Calu3 (cell line): ENCODE data around the gene PRKACG. TPM values are rescaled to one million over a fixed set of nuclear protein-coding genes. Genes with fewer than 3 reads are reported as not detected.

Experiments used
- BruUV-seq: library from RNA; stranded (reverse); fragments of 400-500 nt; replicated peaks from 2 replicates; lab custom pipeline; 2021; lab: Mats Ljungman, UMichigan
- CTCF ChIA-PET: fragments of 300-600 bp; sonication (Branson Sonifier 250); formaldehyde crosslinking; loops from one replicate; lab custom pipeline; 2022; ENCODE audit warnings: antibody characterized with exemption; lab: Charles Lee
- DNase-seq: peaks from one replicate; pipeline ENCODE4 v3.0.0; 2022
- H3K27ac Mint-ChIP-seq: one replicate; pipeline ENCODE4 v1.8.0; 2022; ENCODE audit warnings: mixed read lengths; ENCODE audit not compliant: unreplicated experiment
- H3K27me3 Mint-ChIP-seq: one replicate; pipeline ENCODE4 v1.8.0; 2022; ENCODE audit warnings: mixed read lengths; ENCODE audit not compliant: unreplicated experiment
- H3K36me3 Mint-ChIP-seq: one replicate; pipeline ENCODE4 v1.8.0; 2022; ENCODE audit warnings: mild to moderate bottlenecking, moderate library complexity, mixed read lengths; ENCODE audit not compliant: insufficient read depth, unreplicated experiment
- H3K4me1 Mint-ChIP-seq: one replicate; pipeline ENCODE4 v1.8.0; 2022; ENCODE audit warnings: mild to moderate bottlenecking, low read depth, mixed read lengths; ENCODE audit not compliant: unreplicated experiment
- H3K4me3 Mint-ChIP-seq: one replicate; pipeline ENCODE4 v1.8.0; 2022; ENCODE audit warnings: mild to moderate bottlenecking, low read depth, moderate library complexity, mixed read lengths; ENCODE audit not compliant: unreplicated experiment
- H3K9me3 Mint-ChIP-seq: one replicate; pipeline ENCODE4 v1.8.0; 2022; ENCODE audit warnings: low read depth, mixed read lengths; ENCODE audit not compliant: unreplicated experiment
- intact Hi-C: fragments of 100-400 bp; cut with micrococcal nuclease; formaldehyde crosslinking; loops from one replicate; pipeline ENCODE4 v1.10.0; 2022; ENCODE audit not compliant: unreplicated experiment
- total RNA-seq: library from RNA; stranded (reverse); gene quantifications from 2 replicates; pipeline ENCODE4 v1.2.3, GENCODE V29; 2022
- TF ChIP-seq, protein P1 (sequence below): fragments of 200-600 bp; IDR thresholded peaks from one replicate; pipeline ENCODE4 v1.8.0; 2022; ENCODE audit warnings: antibody characterized with exemption; ENCODE audit not compliant: unreplicated experiment

Gene PRKACG
- total RNA-seq, 1 experiment from 2014 or later, result not detected

DNA sequence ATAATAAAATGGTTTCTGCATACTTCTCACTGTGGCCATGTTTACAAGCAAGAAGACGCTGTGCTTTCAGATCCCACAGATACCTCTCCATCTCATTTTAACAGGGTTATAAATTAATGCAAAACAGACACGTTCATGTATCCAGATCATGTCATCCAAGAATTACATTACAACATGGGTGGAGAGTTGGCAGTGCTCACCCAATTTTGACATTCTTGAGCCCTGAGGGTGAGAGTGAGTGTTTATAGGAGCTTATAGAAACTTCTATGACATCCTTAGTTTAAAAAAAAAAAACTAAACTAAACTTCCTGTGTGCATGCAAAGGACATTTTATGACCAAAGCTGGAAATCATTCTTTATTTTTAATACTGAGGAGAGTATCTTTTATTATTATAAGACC, 9.1 kb downstream of the PRKACG start:
- no TSS peak for BruUV-seq
- TF ChIP-seq, protein P1, sequence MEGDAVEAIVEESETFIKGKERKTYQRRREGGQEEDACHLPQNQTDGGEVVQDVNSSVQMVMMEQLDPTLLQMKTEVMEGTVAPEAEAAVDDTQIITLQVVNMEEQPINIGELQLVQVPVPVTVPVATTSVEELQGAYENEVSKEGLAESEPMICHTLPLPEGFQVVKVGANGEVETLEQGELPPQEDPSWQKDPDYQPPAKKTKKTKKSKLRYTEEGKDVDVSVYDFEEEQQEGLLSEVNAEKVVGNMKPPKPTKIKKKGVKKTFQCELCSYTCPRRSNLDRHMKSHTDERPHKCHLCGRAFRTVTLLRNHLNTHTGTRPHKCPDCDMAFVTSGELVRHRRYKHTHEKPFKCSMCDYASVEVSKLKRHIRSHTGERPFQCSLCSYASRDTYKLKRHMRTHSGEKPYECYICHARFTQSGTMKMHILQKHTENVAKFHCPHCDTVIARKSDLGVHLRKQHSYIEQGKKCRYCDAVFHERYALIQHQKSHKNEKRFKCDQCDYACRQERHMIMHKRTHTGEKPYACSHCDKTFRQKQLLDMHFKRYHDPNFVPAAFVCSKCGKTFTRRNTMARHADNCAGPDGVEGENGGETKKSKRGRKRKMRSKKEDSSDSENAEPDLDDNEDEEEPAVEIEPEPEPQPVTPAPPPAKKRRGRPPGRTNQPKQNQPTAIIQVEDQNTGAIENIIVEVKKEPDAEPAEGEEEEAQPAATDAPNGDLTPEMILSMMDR, result no peak
- no peak overlapping the region for H3K27ac Mint-ChIP-seq
- DNase-seq, result no peak
- intact Hi-C loops, result no loop called here
- no peaks in the 10 kb centered on the region for H3K36me3 Mint-ChIP-seq
- no peak overlapping the region for H3K4me3 Mint-ChIP-seq
- H3K9me3 Mint-ChIP-seq, result no peaks in the 10 kb centered on the region
- no peaks in the 10 kb centered on the region for H3K27me3 Mint-ChIP-seq
- CTCF ChIA-PET, result no interaction called here
- no peaks in the 10 kb centered on the region for H3K4me1 Mint-ChIP-seq

DNA sequence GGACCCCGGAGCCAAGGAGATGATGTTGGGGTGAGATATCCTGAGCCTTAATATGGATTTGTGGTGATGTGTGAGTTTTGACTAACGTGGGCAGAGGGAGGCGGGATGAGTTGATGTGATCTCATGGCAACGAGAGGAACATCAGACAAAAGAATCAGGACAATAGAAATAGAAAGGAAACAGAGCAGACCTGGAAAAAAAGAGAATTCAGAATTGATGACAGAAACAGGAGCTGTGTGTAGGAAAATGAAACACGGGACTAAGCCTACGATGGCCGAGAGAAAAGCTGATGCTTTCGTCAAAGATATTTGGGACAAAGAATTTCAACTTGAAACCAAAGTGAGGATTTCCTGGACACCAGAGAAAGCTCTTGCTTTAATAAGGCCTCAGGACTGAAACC, 10.9 kb downstream of the PRKACG start:
- CTCF ChIA-PET, result interaction anchor here (0.7 kb wide), 3 partner anchors 28 to 499 kb away, joined by 3 to 5 read pairs (median 3); no protein-coding TSS in a partner anchor
- BruUV-seq, result no TSS peak
- Mint-ChIP-seq H3K9me3 (no peaks in the 10 kb centered on the region), H3K4me3 (no peak overlapping the region), H3K27ac (no peak overlapping the region), H3K4me1 (no peaks in the 10 kb centered on the region), H3K27me3 (no peaks in the 10 kb centered on the region), H3K36me3 (no peaks in the 10 kb centered on the region)
- DNase-seq, result no peak
- TF ChIP-seq, protein P1, result no peak
- intact Hi-C loops, result no loop called here

- CTCF ChIA-PET, result interaction anchor here (0.5 to 0.8 kb wide), 2 partner anchors 32 to 33 kb away, joined by 3 read pairs; no protein-coding TSS in a partner anchor
- H3K4me1 Mint-ChIP-seq, result no peaks in the 10 kb centered on the region
- H3K27me3 Mint-ChIP-seq, result no peaks in the 10 kb centered on the region
- no peak overlapping the region for H3K4me3 Mint-ChIP-seq
- DNase-seq, result no peak
- TF ChIP-seq, protein P1, result no peak
- intact Hi-C loops, result no loop called here
- no TSS peak for BruUV-seq
- H3K9me3 Mint-ChIP-seq, result no peaks in the 10 kb centered on the region
- no peaks in the 10 kb centered on the region for H3K36me3 Mint-ChIP-seq
- H3K27ac Mint-ChIP-seq, result no peak overlapping the region
Observed at GRCh38 chr9:69001921-69002320, 12.0 kb downstream of the PRKACG start.

DNA sequence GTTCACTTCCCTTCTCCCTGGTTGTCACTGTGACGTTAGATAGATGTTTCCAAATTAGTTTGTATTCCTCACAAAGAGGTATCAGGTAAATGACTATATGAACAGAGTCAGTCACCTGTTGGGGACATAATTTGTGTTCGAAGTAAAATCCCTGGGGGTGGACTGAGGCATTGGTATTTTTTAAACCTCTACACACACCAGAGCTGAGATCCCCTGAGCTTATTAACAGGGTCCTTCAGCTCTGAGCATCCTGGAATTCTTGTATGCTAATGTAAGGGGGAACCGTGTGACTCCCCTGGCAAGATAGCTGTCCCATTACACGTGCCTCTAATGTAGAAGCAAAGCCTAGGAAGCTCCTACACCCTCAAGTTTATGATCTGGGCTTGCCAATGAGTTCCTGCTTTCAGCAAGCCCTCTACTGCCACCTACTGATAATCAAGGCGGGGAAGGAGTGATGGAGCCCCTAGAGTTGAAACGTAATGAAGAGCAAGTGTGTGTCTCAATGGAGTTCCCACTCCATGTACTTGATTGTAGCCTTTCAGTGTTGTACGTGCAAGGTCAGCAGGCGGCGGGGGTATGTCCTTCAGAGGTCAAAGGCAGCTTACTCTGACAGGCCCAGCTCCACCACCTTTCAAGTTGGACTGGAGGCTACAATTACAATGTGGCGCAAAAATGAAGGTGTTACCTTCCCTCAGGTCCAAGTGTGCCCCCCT, 14.4 kb downstream of the PRKACG start:
- peak; percentile 66 for DNase-seq
- BruUV-seq, result no TSS peak
- TF ChIP-seq, protein P1, result peak; percentile 72
- no peaks in the 10 kb centered on the region for H3K27me3 Mint-ChIP-seq
- CTCF ChIA-PET, result interaction anchor here (1.0 to 1.1 kb wide), 4 partner anchors 35 to 314 kb away, joined by 3 to 8 read pairs (median 3); a partner anchor contains a TSS
- intact Hi-C loops, result loop anchor here (1.0 to 10.0 kb wide), 2 partner anchors 315 to 415 kb away; no protein-coding TSS in a partner anchor
- H3K4me1 Mint-ChIP-seq, result no peaks in the 10 kb centered on the region
- H3K27ac Mint-ChIP-seq, result no peak overlapping the region
- no peak overlapping the region for H3K4me3 Mint-ChIP-seq
- no peaks in the 10 kb centered on the region for H3K9me3 Mint-ChIP-seq
- H3K36me3 Mint-ChIP-seq, result no peaks in the 10 kb centered on the region
